ENCODE results near the gene ATP11B. TPM values are rescaled to one million over a fixed set of nuclear protein-coding genes. Genes with fewer than 3 reads are reported as not detected.

ATP11B gene
- total RNA-seq, 2 experiments from 2014 or later = 85.7 to 95.3 TPM

DNA sequence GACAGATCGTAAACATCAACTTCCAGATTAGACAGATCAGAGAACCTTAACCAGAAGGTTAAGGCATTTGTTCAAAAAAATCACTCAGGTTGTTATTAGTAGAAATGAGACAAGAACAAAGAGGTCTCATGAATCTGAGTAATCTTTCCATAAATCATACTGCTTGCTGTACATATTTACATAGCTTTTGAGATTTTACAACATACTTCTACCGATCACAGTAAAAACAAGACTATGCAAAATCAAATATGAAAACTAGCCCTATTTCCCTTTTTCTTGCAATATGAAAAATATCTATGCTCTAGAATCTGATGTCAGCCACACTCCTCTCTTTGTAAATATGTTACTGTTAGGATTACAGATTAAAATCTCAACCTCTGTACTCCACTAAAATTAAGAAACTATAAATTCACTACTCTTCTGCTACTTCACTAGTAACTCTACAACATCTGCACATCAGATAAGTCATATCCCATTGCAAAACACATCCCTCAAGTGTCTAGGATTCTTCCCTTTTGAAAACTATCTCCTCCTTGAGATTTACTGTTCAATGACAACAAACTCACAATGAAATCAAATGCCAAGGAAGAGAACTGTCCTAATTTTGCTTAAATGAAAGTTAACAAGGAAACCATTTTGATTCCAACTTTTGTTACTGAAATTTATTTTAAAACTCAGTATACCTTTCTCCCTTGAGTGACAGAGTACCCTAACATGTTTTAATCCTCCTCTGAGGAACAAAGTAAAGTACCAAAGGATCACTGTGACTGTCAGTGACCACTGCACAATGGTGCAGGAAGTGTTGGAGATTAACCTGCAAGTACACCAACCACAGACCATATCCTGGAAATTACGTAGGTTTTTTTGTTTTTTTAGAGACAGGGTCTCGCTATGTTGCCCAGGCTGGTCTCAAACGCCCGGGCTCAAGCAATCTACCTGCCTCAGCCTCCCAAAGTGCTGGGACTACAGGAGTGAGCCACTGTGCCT lies 174.2 kb downstream of the ATP11B start:
- TF ChIP-seq, protein P1, sequence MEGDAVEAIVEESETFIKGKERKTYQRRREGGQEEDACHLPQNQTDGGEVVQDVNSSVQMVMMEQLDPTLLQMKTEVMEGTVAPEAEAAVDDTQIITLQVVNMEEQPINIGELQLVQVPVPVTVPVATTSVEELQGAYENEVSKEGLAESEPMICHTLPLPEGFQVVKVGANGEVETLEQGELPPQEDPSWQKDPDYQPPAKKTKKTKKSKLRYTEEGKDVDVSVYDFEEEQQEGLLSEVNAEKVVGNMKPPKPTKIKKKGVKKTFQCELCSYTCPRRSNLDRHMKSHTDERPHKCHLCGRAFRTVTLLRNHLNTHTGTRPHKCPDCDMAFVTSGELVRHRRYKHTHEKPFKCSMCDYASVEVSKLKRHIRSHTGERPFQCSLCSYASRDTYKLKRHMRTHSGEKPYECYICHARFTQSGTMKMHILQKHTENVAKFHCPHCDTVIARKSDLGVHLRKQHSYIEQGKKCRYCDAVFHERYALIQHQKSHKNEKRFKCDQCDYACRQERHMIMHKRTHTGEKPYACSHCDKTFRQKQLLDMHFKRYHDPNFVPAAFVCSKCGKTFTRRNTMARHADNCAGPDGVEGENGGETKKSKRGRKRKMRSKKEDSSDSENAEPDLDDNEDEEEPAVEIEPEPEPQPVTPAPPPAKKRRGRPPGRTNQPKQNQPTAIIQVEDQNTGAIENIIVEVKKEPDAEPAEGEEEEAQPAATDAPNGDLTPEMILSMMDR (IDR thresholded peaks at IDR 0.05) = no peak
- ChIA-PET POLR2A (no interaction called here), CTCF (no interaction called here)
- intact Hi-C loops (cut with micrococcal nuclease) = no loop called here
- peaks cover 56% of the 10 kb centered on the region for H3K4me1 Mint-ChIP-seq (ENCODE audit: low read depth)
- DNase-seq = peak; percentile 39
- peaks cover 6% of the 10 kb centered on the region for H3K36me3 Mint-ChIP-seq (ENCODE audit: low read depth)
- H3K4me3 Mint-ChIP-seq = no peak overlapping the region
- H3K9me3 Mint-ChIP-seq = no peaks in the 10 kb centered on the region
- H3K27ac Mint-ChIP-seq = peak overlapping the region; percentile 82
- H3K27me3 Mint-ChIP-seq = no peaks in the 10 kb centered on the region
- peak; percentile 76 for ATAC-seq

DNA sequence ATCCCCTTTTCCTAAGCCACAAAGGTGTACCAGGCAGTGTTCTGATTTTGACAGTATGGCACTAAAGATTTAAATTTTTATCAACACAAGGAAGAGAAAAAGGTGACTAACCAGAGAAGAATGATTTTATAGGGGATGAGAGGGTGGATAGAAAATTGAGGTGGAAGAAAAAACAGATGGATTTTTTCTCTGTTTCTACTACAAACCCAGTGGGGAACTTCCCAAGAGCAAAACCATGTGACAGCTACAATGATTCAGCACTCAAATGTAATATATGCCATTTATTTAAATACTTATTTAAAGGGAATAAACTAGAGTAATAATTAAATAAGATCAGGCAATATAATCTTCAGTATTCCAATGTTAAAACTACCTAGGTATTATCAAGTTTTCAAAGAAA lies 176.0 kb downstream of the ATP11B start:
- Mint-ChIP-seq H3K4me1 (ENCODE audit: low read depth) (peaks cover 57% of the 10 kb centered on the region), H3K27me3 (no peaks in the 10 kb centered on the region), H3K27ac (peak overlapping the region; percentile 28), H3K9me3 (no peaks in the 10 kb centered on the region), H3K4me3 (no peak overlapping the region), H3K36me3 (ENCODE audit: low read depth) (peaks cover 8% of the 10 kb centered on the region)
- no peak for ATAC-seq
- POLR2A ChIA-PET = no interaction called here
- CTCF ChIA-PET = no interaction called here
- TF ChIP-seq, protein P1 (IDR thresholded peaks at IDR 0.05) = no peak
- DNase-seq = no peak
- intact Hi-C loops (cut with micrococcal nuclease) = no loop called here

DNA sequence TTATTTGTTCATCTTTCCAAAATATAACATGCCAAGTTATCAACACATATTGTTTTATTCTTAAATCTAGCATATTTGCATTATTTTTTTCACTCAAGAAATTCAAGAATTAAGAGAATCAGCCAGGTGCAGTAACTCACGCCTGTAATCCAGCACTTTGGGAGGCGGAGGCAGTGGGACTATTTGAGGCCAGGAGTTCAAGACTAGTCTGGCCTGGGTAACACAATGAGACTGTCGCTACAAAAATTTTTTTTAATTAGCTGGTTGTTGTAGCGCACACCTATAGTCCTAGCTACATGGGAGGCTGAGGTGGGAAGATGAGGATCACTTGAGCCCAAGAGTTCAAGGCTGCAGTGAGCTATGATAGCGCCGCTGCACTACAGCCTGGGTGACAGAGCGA lies 176.5 kb downstream of the ATP11B start:
- CTCF ChIA-PET = interaction anchor here (1.0 kb wide), 1 partner anchor 60 kb away, joined by 4 read pairs; no protein-coding TSS in a partner anchor
- DNase-seq (no peak), ATAC-seq (no peak)
- POLR2A ChIA-PET = no interaction called here
- intact Hi-C loops (cut with micrococcal nuclease) = no loop called here
- TF ChIP-seq, protein P1 (IDR thresholded peaks at IDR 0.05) = no peak
- Mint-ChIP-seq H3K4me3 (no peak overlapping the region), H3K36me3 (ENCODE audit: low read depth) (peaks cover 8% of the 10 kb centered on the region), H3K4me1 (ENCODE audit: low read depth) (peaks cover 58% of the 10 kb centered on the region), H3K9me3 (no peaks in the 10 kb centered on the region), H3K27me3 (no peaks in the 10 kb centered on the region), H3K27ac (no peak overlapping the region)

DNA sequence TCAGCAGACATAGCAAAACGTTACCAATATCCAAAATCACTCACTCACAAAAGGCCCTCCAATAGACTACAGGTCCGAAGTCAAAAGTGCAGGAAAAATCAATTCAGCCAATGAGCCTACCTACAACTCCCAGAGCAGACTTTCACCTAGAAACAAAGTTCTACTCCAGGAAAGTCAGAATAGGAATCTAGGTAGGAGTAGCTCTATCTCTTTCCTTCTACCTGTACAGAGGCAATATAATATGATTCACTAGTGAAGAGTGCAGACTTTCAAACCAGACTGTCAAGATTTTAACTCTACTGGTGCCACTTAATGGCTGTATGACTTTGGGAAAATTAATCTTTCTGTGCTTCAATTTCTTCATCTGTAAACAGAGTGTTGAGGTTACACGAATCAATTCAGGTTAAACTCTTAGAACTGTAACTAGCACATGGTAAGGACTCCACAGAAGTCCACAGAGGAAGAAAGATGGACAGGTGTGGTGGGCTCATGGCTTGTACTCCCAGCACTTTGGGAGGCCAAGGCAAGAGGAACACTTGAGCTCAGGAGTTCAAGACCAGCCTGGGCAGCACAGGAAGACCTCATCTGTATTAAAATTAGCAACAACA lies 177.6 kb downstream of the ATP11B start:
- H3K36me3 Mint-ChIP-seq (ENCODE audit: low read depth) = peaks cover 8% of the 10 kb centered on the region
- ATAC-seq (no peak), DNase-seq (no peak)
- CTCF ChIA-PET = interaction anchor here (0.9 to 1.2 kb wide), 3 partner anchors 11 to 26 kb away, joined by 3 to 5 read pairs (median 4); no protein-coding TSS in a partner anchor
- H3K9me3 Mint-ChIP-seq = no peaks in the 10 kb centered on the region
- POLR2A ChIA-PET = no interaction called here
- peaks cover 57% of the 10 kb centered on the region for H3K4me1 Mint-ChIP-seq (ENCODE audit: low read depth)
- H3K27me3 Mint-ChIP-seq = no peaks in the 10 kb centered on the region
- TF ChIP-seq, protein P1 (IDR thresholded peaks at IDR 0.05) = no peak
- H3K27ac Mint-ChIP-seq = no peak overlapping the region
- H3K4me3 Mint-ChIP-seq = no peak overlapping the region
- intact Hi-C loops (cut with micrococcal nuclease) = no loop called here

Other genes with a start within 250 kb of the ATP11B start
- gene DCUN1D1, start 187.0 kb downstream of the ATP11B start, total RNA-seq = 10 to 100 TPM; 39.6 to 43.2 TPM